ENCODE measurements around the gene PSMG3. TPM values are rescaled to one million over a fixed set of nuclear protein-coding genes. Genes with fewer than 3 reads are reported as not detected.

PSMG3 gene
- polyA plus RNA-seq, 2 of the 4 experiments (the other 2 are of a cell fraction), result 75.9 to 89.3 TPM

GRCh38 chr7:1537535-1538412 is 32.1 kb downstream of the PSMG3 start (continued):
- TF ChIP-seq USF2 (IDR thresholded peaks at IDR 0.05), result peak; percentile 64
- TF ChIP-seq FOSL2 (IDR thresholded peaks at IDR 0.05), result no peak
- no peak for TF ChIP-seq FOSL2 (CRISPR knock-in tag; IDR thresholded peaks at IDR 0.05)
- TF ChIP-seq MAZ (IDR thresholded peaks at IDR 0.05; ENCODE audit: borderline replicate concordance, low read depth, low read length), result 0 out of 2 replicates have a peak, but pooled peaks have one; percentile 0
- peak in 1 of 2 experiments; percentile 62; a peak in 3 of 5 replicates for TF ChIP-seq JUN (IDR thresholded peaks at IDR 0.05)
- no peak for TF ChIP-seq CHD2 (IDR thresholded peaks at IDR 0.05; ENCODE audit: low read length, partially characterized antibody)
- TF ChIP-seq RAD21 (conservative IDR thresholded peaks at IDR 0.05 in 1 of 2, IDR thresholded peaks at IDR 0.05 in 1 of 2), result no peak
- TF ChIP-seq CEBPB (IDR thresholded peaks at IDR 0.05), result peak in 1 of 2 experiments; percentile 51; a peak in 1 of 4 replicates
- no peak; the same call in 1 of the 2 replicates for TF ChIP-seq HOXB5 (CRISPR knock-in tag; IDR thresholded peaks at IDR 0.05)
- TF ChIP-seq CBX2 (IDR thresholded peaks at IDR 0.05; ENCODE audit: borderline replicate concordance, low read depth), result no peak
- TF ChIP-seq CTCF (IDR thresholded peaks at IDR 0.05), result no peak
- no peak for TF ChIP-seq ZSCAN20 (CRISPR knock-in tag; IDR thresholded peaks at IDR 0.05)
- TF ChIP-seq FOXS1 (CRISPR knock-in tag; IDR thresholded peaks at IDR 0.05), result no peak
- TF ChIP-seq HDAC2 (IDR thresholded peaks at IDR 0.05), result no peak
- no peak for TF ChIP-seq RNF2 (IDR thresholded peaks at IDR 0.05; ENCODE audit: borderline replicate concordance, low read depth)
- peak; percentile 20; the same call in 1 of the 2 replicates for TF ChIP-seq EHF (CRISPR knock-in tag; IDR thresholded peaks at IDR 0.05)
- TF ChIP-seq SMC3 (IDR thresholded peaks at IDR 0.05), result no peak; the same call in 2 of the 3 replicates
- no peak for TF ChIP-seq HES2 (IDR thresholded peaks at IDR 0.05)
- TF ChIP-seq ATOH8 (CRISPR knock-in tag; IDR thresholded peaks at IDR 0.05; ENCODE audit: low read depth), result no peak

GRCh38 chr7:1536743-1537534 is 32.9 kb downstream of the PSMG3 start:
- FAIRE-seq (peak; percentile 56), ATAC-seq (peak; percentile 49 to 67), DNase-seq (ENCODE audit: low read depth in 1 of 2, low spot score in 1 of 2) (peak; percentile 90 to 98)
- ChIA-PET CTCF (interaction anchor here (0.7 to 18.4 kb wide), 11 partner anchors 8 to 104 kb away, joined by 3 to 204 read pairs (median 4); partner anchors contain the start of genes INTS1 and TMEM184A), POLR2A (interaction anchor here (0.8 to 2.4 kb wide), 4 partner anchors 17 to 29 kb away, joined by 3 to 18 read pairs (median 3); partner anchors contain the start of gene TMEM184A)
- Histone ChIP-seq H3K9me3 (no peaks in the 10 kb centered on the region), H3K27ac (peak overlapping the region; percentile 97 to 98), H3K4me1 (peaks cover 73% of the 10 kb centered on the region), H3K4me3 (peak overlapping the region; percentile 98), H3K4me2 (peak overlapping the region; percentile 98)
- WGBS (ENCODE audit: missing lambda C conversion rate), result 4% methylated on average over 13 of the region's 52 CpGs
- no peak for TF ChIP-seq POLR2A (IDR thresholded peaks at IDR 0.05; ENCODE audit: low read length)
- peak in 1 of 2 experiments; percentile 46; a peak in 2 of 5 replicates for TF ChIP-seq RAD21 (conservative IDR thresholded peaks at IDR 0.05 in 1 of 2, IDR thresholded peaks at IDR 0.05 in 1 of 2)
- TF ChIP-seq MAX (IDR thresholded peaks at IDR 0.05), result peak; percentile 83
- TF ChIP-seq MYC (IDR thresholded peaks at IDR 0.05; ENCODE audit: borderline replicate concordance, low read length), result peak; percentile 65; the same call in 1 of the 2 replicates
- TF ChIP-seq, protein P1, sequence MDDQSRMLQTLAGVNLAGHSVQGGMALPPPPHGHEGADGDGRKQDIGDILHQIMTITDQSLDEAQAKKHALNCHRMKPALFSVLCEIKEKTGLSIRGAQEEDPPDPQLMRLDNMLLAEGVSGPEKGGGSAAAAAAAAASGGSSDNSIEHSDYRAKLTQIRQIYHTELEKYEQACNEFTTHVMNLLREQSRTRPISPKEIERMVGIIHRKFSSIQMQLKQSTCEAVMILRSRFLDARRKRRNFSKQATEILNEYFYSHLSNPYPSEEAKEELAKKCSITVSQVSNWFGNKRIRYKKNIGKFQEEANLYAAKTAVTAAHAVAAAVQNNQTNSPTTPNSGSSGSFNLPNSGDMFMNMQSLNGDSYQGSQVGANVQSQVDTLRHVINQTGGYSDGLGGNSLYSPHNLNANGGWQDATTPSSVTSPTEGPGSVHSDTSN (IDR thresholded peaks at IDR 0.05), result 0 out of 2 replicates have a peak, but pooled peaks have one; percentile 70
- TF ChIP-seq EHMT2 (IDR thresholded peaks at IDR 0.05; ENCODE audit: low read depth), result no peak
- peak; percentile 74 for TF ChIP-seq HMGXB4 (CRISPR knock-in tag; IDR thresholded peaks at IDR 0.05; ENCODE audit: borderline replicate concordance)
- peak; percentile 10 for TF ChIP-seq CHD2 (IDR thresholded peaks at IDR 0.05; ENCODE audit: low read length, partially characterized antibody)
- peak; percentile 95 for TF ChIP-seq FOSL2 (IDR thresholded peaks at IDR 0.05)
- TF ChIP-seq FOSL2 (CRISPR knock-in tag; IDR thresholded peaks at IDR 0.05), result peak; percentile 100
- peak; percentile 70; the same call in 1 of the 2 replicates for TF ChIP-seq TFCP2L1 (CRISPR knock-in tag; IDR thresholded peaks at IDR 0.05)
- TF ChIP-seq FOXS1 (CRISPR knock-in tag; IDR thresholded peaks at IDR 0.05), result peak; percentile 89; the same call in 1 of the 2 replicates
- peak; percentile 79 for TF ChIP-seq TP53 (CRISPR knock-in tag; IDR thresholded peaks at IDR 0.05)
- no peak for TF ChIP-seq BHLHE40 (IDR thresholded peaks at IDR 0.05; ENCODE audit: low read depth, low read length)
